ENCODE measurements around the gene PATJ.
"Not testable (repeated sequence)": the region's sequence is repeated elsewhere in the genome, so short reads cannot be mapped to it uniquely, and the experiment has no call there.

PATJ gene

DNA sequence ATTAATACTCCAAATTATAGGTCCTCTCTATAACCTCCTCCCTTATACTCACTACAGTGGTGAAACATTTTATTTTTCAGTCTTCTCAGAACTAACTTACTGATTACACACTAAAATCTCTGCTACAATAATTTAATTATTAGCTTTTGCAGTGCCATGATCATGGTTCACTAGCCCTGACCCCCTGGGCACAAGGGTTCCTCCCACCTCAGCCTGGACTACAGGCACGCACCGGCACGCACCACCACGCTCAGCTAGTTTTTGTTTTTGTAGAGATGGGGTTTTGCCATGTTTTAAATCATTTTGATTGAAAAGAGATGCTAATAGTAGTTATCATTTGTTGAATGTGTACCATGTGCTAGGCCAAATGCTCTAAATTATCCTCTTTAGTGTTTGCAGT is 6.3 kb downstream of the PATJ start:
- no peak for DNase-seq (ENCODE audit: low read depth)

DNA sequence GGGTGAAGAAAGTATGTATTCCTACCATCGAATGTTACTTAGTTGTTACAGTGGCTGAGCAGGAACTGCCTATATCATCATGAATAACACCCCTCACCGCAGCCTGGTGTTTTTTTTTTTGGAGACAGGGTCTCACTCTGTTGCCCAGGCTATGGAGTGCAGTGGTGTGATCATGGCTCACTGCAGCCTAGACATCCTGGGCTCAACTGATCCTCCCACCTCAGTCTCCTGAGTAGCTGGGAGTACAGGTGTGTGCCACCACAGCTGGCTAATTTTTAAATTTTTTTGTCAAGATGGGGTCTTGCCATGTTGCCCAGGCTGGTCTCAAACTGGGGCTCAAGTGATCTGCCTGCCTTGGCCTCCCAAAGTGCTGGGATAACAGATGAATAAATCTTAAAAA is 7.3 kb downstream of the PATJ start:
- DNase-seq (ENCODE audit: low read depth) = no peak

DNA sequence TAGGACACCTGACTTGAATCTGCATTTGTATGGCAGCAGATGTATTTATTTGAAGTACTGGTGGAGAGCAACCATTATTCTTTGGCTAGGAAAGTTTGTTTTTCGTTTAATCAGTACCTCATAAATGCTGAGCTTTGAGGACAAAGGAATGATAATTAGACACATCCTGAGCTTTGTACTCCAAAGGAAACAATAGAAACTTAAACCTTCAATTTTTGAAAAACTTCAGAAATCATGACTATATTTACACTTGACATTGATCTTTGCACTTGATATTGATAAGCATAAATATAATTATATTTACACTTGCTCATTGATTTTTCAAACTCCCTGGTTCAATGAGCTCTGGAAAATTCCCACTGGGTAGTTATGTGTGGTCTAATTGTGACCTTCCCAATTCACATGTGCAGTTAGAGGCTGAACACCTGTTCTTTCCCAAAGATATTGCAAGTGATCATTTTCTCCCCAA is 10.7 kb downstream of the PATJ start:
- DNase-seq (ENCODE audit: low read depth) = no peak

DNA sequence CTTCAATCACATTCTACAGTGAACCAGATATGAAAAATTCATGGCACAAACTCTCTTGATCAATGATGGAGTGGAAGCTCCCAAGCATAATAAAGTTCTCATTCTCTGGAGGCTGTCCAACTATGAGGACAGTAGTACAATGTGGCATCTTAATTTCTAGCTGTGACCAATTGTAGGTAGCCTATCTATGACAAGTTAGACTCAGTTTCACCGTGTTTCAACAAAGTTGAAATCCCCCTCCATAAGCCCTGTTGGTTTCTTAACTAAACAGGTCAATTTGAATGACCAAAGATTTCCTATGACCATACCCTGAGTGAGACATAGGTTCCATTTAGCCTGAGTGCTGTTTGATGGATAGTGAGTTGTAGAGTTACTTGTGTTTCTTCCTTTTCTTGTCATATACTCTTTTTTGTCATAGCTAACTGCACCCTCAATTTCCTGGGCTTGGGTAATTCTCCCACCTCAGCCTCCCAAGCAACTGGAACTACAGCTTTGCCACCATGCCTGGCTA is 11.8 kb downstream of the PATJ start:
- DNase-seq (ENCODE audit: low read depth) = no peak

DNA sequence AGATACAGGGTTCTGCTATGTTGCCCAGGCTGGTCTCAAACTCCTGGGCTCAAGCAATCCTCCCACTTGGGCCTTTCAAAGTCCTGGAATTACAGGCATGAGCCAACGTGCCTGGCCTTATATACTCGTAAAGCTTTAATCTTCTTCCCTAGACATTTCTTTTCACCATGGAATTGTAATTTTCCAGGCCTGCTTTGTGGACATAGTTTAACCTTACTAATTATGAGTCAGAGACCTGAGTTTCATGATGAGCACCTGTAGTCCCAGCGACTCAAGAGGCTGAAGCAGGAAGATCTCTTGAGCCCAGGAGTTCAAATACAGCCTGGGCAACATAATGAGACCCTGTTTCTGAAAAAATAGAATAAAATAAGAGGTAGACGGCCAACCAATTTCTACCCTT is 12.3 kb downstream of the PATJ start:
- no peak for DNase-seq (ENCODE audit: low read depth)

DNA sequence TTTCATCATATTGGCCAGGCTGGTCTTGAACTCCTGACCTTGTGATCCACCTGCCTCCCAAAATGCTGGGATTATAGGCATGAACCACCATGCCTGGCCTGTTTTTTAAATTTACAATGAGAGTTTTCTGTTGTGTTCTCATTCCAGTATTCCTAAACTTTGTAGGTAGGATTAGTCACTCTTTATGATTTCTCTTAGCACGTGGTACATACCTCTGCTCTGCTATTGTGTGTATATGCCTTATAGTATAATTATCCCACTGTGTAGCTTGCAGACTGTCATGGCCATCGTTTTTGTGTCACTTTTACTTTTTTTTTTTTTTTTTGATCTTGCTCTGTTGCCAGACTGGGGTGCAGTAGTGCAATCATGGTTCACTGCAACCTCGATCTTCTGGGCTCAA is 14.5 kb downstream of the PATJ start:
- DNase-seq (ENCODE audit: low read depth) = no peak

DNA sequence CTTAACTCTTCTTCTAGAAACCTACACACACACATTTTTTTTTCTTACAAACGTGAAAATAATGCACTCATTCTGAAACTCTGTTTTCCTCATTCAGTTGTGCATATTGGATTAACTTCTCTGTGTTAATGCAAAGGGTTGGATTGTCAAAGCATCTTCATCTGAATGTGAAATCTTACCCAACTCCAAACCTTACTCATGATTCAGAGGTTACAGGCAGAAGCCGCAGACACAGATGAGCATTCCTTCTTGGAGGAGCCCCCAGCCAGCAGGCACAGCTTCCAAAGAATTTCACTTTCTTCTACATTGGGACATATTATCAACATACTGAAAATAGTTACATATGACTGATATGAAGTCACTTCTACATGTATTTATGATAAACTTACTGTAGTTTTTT is 15.7 kb downstream of the PATJ start:
- DNase-seq (ENCODE audit: low read depth) = no peak

DNA sequence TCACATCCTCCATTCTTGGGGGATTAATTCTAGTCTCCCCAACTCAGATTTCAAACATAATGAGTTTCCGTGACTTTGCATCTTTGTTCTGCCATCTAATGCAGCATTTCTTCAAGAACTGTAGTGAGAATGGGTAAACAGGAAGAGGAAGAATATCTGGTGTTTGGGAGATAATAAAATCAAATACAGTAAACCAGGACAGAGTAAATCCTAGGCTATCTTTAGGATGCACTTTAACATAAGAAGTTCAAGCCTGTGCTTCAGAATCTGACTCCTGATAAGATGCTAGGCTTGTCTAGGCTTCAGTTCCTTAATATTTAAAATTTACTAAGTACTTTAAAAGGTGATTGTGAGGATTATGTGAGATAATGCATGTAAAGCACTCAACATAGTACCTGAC is 27.9 kb downstream of the PATJ start:
- no peak for DNase-seq (ENCODE audit: low read depth)

DNA sequence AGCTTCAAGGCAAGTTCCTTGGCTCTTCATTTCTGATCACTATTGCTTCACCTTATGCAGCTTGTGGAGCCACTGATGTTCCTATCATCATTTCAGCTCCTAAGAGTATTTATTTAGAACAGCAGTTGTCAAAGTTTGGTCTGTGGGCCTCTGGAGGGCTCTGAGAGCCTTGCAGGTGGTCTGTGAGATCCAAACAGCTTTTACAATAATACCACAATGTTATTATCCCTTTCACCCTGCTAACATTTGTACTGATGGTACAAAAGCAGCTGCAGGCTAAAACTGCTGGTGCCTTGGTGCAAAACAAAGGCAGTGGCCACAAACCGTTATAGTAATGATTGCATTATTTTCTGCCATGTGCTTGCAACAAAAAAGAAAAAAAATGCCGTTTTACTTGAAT is 33.8 kb downstream of the PATJ start:
- DNase-seq (ENCODE audit: low read depth) = no peak

DNA sequence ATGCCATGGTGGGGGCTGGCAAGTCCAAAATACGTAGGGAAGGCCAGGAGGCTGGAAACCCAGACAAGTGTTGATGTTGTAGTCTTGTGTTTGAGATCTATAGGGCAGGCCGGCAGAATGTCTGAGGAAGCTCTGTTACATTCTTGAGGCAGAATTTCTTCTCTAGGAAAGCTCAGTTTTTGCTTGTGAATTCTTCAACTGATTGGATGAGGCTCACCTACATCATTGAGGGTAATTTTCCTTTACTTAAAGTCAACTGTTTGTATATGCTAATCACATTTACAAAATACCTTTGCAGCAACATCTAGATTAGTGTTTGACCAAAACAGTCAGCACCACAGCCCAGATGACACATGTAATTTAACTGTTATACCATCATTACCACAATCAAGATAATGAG is 37.0 kb downstream of the PATJ start:
- no peak for DNase-seq (ENCODE audit: low read depth)

DNA sequence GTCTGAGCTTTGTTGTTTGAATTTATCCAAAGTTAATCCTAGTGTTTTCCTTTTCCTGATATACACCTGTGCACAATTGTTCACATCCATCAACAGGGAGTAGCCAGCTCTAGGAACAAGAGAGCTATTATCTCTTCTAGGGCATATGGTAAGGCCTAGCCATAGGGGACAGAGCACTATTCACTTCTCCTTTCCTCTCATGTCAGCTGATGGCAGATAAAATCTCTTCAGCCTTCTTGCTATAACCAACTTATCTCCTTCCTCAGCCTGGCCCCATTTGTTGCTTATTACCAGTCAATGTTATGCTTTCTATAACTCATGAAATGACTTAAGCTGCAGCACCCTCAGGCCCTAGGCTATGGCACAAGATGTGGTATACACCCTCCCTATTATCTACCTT is 38.9 kb downstream of the PATJ start:
- no peak for DNase-seq (ENCODE audit: low read depth)

DNA sequence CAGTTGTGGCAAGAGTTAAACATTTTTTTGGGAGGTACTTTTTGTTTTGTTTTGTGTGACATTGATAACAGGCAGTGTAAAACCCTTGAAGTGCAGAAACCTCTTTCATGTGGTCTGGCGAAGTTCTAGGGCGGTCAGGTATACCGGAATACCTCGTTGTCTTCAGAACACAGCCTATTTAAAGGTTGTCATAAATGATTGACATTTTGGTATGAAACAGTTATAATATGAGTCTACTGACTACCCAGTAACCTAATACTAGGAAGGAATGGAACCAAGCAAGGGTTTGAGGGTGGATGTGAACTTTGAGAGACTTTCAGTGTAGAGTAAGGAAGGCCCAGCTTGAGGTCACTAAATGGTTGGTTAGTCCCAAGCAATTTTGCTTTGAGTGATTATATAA is 40.5 kb downstream of the PATJ start:
- peak; percentile 43 for DNase-seq (ENCODE audit: low read depth)

DNA sequence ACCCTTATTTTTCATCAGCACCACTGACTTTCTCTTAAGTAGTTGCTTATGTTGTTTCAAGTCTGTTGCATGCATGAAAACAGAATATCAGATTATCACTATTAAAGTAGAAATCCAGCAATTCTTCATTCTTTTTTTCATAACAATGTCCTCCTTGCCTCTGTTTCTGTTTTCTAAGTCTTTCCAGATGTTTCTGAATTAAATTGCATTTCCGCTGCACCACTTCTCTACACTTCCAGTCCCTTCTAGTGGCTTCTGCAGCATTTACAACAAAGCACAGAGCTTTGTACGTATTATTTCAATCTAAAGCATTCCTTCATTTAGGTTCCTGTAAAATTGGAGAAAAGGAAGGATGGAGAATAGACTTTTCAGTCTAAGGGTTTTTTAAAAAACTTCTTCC is 42.4 kb downstream of the PATJ start:
- DNase-seq (ENCODE audit: low read depth) = no peak

DNA sequence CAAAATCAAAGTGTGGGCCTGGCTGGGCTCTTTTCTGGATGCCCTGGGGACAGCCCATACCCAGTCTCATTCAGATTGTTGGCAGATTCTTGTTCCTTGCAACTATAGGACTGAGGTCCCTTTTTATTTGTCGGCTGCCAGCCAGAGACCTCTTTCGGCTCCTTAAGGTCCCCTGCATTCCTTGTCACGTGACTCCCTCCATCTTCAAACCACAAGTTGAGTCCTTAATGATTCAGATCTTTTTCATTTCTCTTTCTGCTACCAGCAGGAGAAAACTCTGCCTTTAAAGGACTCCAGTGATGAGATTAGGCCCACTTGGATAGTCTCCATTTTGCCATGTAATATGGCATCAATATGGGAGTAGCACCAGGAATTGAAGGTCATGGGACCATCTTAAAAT is 48.6 kb downstream of the PATJ start:
- DNase-seq (ENCODE audit: low read depth) = no peak

DNA sequence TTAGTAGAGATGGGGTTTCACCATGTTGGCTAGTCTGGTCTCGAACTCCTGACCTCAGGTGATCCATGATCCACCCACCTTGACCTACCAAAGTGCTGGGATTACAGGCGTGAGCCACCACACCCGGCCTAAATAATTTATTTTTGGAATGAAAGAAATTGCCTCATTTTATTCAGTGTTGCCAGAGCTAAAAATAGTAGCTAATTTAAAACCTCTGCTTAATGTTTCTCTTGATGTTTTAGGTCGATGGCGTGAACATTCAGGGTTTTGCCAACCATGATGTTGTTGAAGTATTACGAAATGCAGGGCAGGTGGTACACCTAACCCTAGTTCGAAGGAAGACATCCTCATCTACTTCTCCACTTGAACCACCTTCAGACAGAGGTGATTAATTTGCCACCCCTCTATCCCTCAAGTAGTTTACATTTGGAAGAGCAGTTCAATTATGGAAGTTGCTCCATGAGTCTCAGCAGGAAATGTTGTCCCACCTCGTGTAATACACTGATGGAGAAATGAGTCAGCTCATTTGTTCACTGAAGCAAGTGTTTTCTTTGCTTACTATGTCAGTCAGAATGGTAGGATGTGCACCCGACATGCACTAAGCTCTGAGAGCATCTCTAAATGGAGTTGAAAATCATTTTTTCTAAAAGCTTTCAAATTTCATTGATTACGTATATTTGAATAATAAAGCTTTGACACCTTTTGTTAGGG is 54.9 kb downstream of the PATJ start:
- DNase-seq (ENCODE audit: low read depth) = no peak

DNA sequence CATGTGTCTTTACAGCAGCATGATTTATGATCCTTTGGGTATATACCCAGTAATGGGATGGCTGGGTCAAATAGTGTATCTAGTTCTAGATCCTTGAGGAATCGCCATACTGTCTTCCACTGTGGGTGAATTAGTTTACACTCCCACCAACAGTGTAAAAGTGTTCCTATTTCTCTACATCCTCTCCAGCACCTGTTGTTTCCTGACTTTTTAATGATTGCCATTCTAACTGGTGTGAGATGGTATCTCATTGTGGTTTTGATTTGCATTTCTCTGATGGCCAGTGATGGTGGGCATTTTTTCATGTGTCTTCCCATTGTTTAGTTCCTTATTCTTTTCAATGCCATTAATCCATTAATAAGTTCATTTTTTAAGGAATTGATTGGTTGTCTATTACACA is 58.8 kb downstream of the PATJ start:
- DNase-seq (ENCODE audit: low read depth) = not testable (repeated sequence)

DNA sequence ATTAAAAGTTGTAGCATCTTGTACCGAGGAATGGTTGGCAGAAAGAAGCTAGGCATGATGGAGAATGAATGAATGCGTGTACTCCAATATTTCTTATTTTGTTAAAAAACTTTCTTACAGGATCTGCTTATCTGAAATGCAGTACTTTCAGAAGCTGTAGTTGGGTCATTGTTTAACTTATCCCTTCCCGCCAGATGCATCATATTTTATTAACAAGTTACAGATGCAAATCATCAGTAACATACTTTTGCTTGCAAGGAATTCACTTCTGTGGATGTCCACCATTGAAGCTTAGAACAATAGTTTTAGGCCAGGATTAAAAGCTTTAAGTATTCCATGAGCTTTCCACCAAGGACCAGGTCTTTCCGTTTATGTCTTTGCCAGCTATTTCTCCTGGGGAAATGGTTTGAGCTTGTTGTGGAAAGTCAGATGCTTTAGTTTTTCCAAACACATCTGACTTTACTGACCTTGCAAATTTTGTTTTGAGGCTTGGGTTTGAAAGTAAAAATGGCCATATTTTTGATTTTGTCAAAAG is 65.4 kb downstream of the PATJ start:
- no peak for DNase-seq (ENCODE audit: low read depth)

DNA sequence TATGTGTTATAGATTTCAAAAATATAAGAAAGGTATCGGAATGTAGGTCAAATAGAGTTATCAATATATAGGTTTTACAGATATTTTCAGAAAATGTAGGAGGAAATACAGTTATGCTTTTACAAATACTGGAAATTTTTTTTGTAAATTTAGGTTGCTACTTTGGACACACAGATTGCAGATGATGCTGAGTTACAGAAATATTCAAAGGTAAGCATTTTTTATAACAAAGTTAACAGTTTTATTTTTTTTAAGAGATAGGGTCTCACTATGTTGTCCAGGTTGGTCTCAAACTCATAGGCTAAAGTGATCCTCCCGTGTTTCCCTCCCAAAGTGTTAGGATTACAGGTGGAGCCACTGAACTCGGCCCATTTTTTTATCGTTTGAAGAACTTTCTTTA is 66.0 kb downstream of the PATJ start:
- no peak for DNase-seq (ENCODE audit: low read depth)

DNA sequence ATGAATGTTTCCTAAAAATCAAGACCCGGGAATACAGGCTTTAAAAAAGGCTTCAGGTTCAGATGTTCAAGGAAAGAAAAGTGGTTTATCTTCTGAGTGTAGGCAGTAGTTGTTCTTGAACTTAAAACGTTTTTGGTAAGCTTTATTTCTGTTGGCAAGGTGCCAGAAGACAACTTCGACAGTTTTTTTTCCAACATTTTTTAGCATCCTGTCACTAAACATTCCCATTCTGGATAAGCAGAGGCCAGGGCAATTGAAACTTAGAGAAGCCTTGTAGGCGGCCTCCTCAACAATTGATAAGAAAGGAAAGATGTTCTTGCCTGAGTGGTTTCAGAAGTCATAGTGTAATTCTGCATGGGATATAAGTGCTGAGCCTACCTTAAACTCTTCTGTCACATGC is 66.7 kb downstream of the PATJ start:
- DNase-seq (ENCODE audit: low read depth) = no peak

DNA sequence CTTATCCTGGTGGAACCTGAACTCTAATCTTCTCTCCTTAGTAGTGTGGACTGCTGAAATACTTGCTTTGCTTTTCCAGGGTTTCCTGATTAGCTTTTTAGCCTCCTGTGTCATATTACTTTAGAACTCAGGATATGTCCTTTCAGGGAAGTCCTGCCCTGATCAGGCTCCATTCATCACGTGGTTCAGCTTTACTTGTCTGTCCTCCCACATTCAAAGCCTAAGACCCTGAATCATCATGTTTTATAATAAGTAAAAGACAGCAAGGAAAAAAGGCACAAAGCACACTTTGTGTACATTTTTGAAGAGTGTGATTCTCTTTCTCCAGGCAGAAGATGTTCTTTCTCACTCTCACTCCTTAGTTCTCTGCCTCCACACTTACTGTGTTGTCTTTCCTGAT is 70.6 kb downstream of the PATJ start:
- DNase-seq (ENCODE audit: low read depth) = no peak

DNA sequence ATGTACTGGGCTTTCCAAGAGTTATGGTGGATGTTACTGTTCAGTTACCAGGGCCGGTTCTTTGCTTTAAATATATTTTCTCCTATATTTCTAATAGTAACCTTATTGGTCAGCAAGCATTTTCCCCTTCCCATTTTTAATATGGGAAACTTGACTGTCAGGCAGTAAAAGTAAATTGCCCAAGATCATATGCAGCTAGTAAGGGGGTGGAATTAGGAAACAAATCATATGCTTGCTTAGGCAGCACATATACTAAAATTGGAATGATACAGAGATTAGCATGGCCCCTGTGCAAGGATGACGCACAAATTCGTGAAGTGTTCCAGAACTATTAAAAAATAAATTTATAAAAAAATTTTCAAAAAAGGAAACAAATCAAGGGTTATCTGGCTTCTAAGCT is 73.9 kb downstream of the PATJ start:
- DNase-seq (ENCODE audit: low read depth) = no peak

DNA sequence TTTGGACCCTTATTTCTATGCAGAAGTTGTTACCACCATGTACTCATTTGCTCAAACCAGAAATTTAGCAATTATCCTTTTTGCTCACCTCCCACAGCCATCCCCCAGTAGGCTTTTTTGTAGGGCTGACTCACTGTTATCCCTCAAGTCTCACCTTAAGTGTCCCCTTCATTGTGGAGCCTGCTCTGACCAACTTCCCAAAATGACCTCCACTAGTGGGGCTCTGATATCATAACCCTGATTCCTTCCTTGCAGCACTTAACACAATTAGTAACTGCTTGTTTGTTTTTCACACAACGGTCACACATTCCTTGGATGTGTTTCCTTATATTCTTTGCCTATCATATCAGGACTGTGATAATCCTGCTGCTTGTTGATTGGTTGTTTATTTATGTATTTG is 76.7 kb downstream of the PATJ start:
- DNase-seq (ENCODE audit: low read depth) = no peak

DNA sequence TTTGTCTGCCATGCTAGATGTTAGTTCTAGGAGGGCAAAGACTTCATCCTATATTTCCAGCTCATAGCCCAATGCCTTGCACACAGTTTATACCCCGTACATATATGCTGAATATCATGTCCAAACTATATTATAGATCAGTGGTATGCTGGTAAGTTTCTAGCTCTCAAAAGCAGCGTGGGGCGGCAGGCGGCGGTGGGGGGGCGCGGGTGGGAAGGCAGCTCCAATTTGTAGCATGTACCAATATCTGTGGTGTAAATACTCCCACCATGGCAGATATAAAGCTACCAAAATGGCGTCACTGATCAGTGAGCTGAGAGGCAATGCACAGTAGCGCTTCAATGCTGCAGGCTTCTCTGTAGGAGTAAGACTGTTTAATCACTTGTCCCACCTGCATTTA is 77.1 kb downstream of the PATJ start:
- DNase-seq (ENCODE audit: low read depth) = no peak

DNA sequence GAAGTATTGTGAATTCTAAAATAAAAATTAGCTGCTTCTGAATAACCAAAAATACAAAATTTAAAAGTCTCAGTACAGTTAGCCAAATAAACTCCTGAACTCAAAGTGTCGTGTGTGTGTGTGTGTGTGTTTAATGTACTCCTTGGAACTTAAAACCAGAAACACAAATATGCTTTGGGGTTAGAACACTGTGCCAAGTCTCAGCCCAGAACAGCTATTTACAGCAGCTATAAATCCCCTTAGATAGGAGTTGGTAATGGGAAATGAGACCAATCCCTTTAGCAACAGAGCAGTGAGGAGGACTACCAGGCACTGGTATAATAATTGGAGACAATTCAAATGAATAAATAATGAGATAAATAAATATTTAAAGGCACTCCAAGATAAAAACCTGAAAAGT is 83.1 kb downstream of the PATJ start:
- DNase-seq (ENCODE audit: low read depth) = no peak

Data from stimulated activated CD8-positive, alpha-beta memory T cell treated with anti-CD3 and anti-CD28 coated beads, Interleukin-12 subunit alpha, Interleukin-12 subunit beta, amount 100 ng/mL, for 1 hour (primary cell).